Hematopoietic multipotent progenitor cell treated with erythropoietin and hydrocortisone succinate and interleukin-3 and kit ligand, for 15 days (in vitro differentiated cells): ENCODE measurements around the gene MACF1.

Experiments
- DNase-seq: peaks from one replicate; pipeline ENCODE4 v3.0.0-alpha.2; 2015; ENCODE audit warnings: low spot score

Gene MACF1

GRCh38 chr1:39214714-39214997 lies 10.2 kb downstream of the MACF1 start:
- DNase-seq: no peak

GRCh38 chr1:39214998-39215873 lies 10.7 kb downstream of the MACF1 start:
- DNase-seq: no peak

- DNase-seq: no peak
These were observed 12.3 kb downstream of the MACF1 start for GRCh38 chr1:39216771-39217170.

GRCh38 chr1:39220891-39221870 lies 16.7 kb downstream of the MACF1 start:
- DNase-seq: no peak

- no peak for DNase-seq
These were observed 19.9 kb downstream of the MACF1 start for GRCh38 chr1:39224295-39224829.

- DNase-seq: no peak
These were observed 22.3 kb downstream of the MACF1 start for GRCh38 chr1:39226836-39227235.

- DNase-seq: no peak
These were observed 23.8 kb downstream of the MACF1 start for GRCh38 chr1:39228252-39228651.

- DNase-seq: no peak
These were observed 25.0 kb downstream of the MACF1 start for GRCh38 chr1:39229504-39229903.

GRCh38 chr1:39230261-39231190 lies 26.0 kb downstream of the MACF1 start:
- DNase-seq: no peak

- no peak for DNase-seq
These were observed 32.5 kb downstream of the MACF1 start for GRCh38 chr1:39236971-39237370.

- DNase-seq: no peak
These were observed 34.0 kb downstream of the MACF1 start for GRCh38 chr1:39238476-39238875.

- DNase-seq: no peak
These were observed 35.5 kb downstream of the MACF1 start for GRCh38 chr1:39239968-39240367.

GRCh38 chr1:39243302-39243701 lies 38.8 kb downstream of the MACF1 start:
- no peak for DNase-seq

GRCh38 chr1:39250460-39251240 lies 46.2 kb downstream of the MACF1 start:
- DNase-seq: no peak

GRCh38 chr1:39255222-39255621 lies 50.7 kb downstream of the MACF1 start:
- no peak for DNase-seq

GRCh38 chr1:39258146-39258924 lies 53.8 kb downstream of the MACF1 start:
- peak; percentile 52 for DNase-seq

GRCh38 chr1:39258925-39259244 lies 54.4 kb downstream of the MACF1 start:
- no peak for DNase-seq

- DNase-seq: no peak
These were observed 57.3 kb downstream of the MACF1 start for GRCh38 chr1:39261712-39262221.

- no peak for DNase-seq
These were observed 58.3 kb downstream of the MACF1 start for GRCh38 chr1:39262802-39263201.

- no peak for DNase-seq
These were observed 61.8 kb downstream of the MACF1 start for GRCh38 chr1:39266269-39266668.
